C4-2B (cell line): Measurements from ENCODE around the gene SH3RF1.

Experiments
- ZFX ChIP-seq: fragments of 450-650 bp; IDR thresholded peaks from 2 replicates; pipeline ENCODE4 v1.6.1; 2017
- TF ChIP-seq, protein P1 (sequence below): fragments of 450-650 bp; conservative IDR thresholded peaks from 2 replicates; pipeline ENCODE4 v1.5.1; 2017; ENCODE audit warnings: mild to moderate bottlenecking

DNA sequence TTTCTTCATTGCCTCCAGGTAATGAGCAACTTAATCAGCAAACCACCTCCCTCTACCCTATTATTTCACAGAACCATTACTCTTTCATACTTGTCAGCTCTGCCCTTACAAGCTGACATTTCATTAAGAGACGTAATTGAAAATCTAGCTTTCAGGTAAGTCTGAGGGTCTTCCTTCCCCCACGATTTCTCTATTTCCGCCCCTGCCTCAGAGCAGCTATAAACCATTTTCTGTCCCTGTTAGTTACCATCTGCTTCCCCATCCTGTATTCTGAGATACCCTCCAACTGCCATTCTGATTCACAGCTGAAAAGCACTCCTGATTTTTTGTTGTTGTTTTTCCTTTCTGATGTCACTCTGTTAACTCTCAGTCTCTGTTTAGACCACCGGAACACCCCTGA lies 37.1 kb downstream of the SH3RF1 start:
- TF ChIP-seq, protein P1, sequence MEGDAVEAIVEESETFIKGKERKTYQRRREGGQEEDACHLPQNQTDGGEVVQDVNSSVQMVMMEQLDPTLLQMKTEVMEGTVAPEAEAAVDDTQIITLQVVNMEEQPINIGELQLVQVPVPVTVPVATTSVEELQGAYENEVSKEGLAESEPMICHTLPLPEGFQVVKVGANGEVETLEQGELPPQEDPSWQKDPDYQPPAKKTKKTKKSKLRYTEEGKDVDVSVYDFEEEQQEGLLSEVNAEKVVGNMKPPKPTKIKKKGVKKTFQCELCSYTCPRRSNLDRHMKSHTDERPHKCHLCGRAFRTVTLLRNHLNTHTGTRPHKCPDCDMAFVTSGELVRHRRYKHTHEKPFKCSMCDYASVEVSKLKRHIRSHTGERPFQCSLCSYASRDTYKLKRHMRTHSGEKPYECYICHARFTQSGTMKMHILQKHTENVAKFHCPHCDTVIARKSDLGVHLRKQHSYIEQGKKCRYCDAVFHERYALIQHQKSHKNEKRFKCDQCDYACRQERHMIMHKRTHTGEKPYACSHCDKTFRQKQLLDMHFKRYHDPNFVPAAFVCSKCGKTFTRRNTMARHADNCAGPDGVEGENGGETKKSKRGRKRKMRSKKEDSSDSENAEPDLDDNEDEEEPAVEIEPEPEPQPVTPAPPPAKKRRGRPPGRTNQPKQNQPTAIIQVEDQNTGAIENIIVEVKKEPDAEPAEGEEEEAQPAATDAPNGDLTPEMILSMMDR = no peak
- TF ChIP-seq ZFX = no peak
